Measurements from ENCODE around the gene FOS.
"Not testable (repeated sequence)": the region's sequence is repeated elsewhere in the genome, so short reads cannot be mapped to it uniquely, and the experiment has no call there.

FOS gene

GRCh38 chr14:75278422-75279152 lies at the start of gene FOS:
Gene FOS, plus strand, starts transcription at chr14:75278828. Its CDS starts 155 bp downstream, at chr14:75278983.
- peak; percentile 98 for DNase-seq (ENCODE audit: low read depth, low spot score)

GRCh38 chr14:75229661-75230139 lies 48.9 kb upstream of the FOS start:
- DNase-seq (ENCODE audit: low read depth, low spot score): no peak

- DNase-seq (ENCODE audit: low read depth, low spot score): peak; percentile 81
These were observed 48.4 kb upstream of the FOS start for GRCh38 chr14:75230140-75230792.

GRCh38 chr14:75231320-75231719 lies 47.3 kb upstream of the FOS start:
- no peak for DNase-seq (ENCODE audit: low read depth, low spot score)

- DNase-seq (ENCODE audit: low read depth, low spot score): no peak
These were observed 46.4 kb upstream of the FOS start for GRCh38 chr14:75232191-75232590.

- DNase-seq (ENCODE audit: low read depth, low spot score): no peak
These were observed 46.0 kb upstream of the FOS start for GRCh38 chr14:75232597-75232996.

- peak; percentile 95 for DNase-seq (ENCODE audit: low read depth, low spot score)
These were observed 44.2 kb upstream of the FOS start for GRCh38 chr14:75234173-75235115.

- DNase-seq (ENCODE audit: low read depth, low spot score): not testable (repeated sequence)
These were observed 43.4 kb upstream of the FOS start for GRCh38 chr14:75235198-75235597.

GRCh38 chr14:75236467-75236866 lies 42.2 kb upstream of the FOS start:
- DNase-seq (ENCODE audit: low read depth, low spot score): no peak

- no peak for DNase-seq (ENCODE audit: low read depth, low spot score)
These were observed 41.7 kb upstream of the FOS start for GRCh38 chr14:75236901-75237419.

GRCh38 chr14:75238756-75239455 lies 39.7 kb upstream of the FOS start:
- no peak for DNase-seq (ENCODE audit: low read depth, low spot score)

GRCh38 chr14:75240781-75241180 lies 37.8 kb upstream of the FOS start:
- DNase-seq (ENCODE audit: low read depth, low spot score): no peak

GRCh38 chr14:75242546-75243273 lies 35.9 kb upstream of the FOS start:
- peak; percentile 79 for DNase-seq (ENCODE audit: low read depth, low spot score)

- no peak for DNase-seq (ENCODE audit: low read depth, low spot score)
These were observed 34.5 kb upstream of the FOS start for GRCh38 chr14:75244121-75244520.

GRCh38 chr14:75246546-75247285 lies 31.9 kb upstream of the FOS start:
- no peak for DNase-seq (ENCODE audit: low read depth, low spot score)

GRCh38 chr14:75247286-75247922 lies 31.2 kb upstream of the FOS start:
- DNase-seq (ENCODE audit: low read depth, low spot score): no peak

- no peak for DNase-seq (ENCODE audit: low read depth, low spot score)
These were observed 30.7 kb upstream of the FOS start for GRCh38 chr14:75247939-75248338.

- DNase-seq (ENCODE audit: low read depth, low spot score): peak; percentile 54
These were observed 29.2 kb upstream of the FOS start for GRCh38 chr14:75249251-75249957.

GRCh38 chr14:75249958-75250336 lies 28.7 kb upstream of the FOS start:
- DNase-seq (ENCODE audit: low read depth, low spot score): no peak
